ENCODE results near the gene MYO3B. TPM values are rescaled to one million over a fixed set of nuclear protein-coding genes. Genes with fewer than 3 reads are reported as not detected.
"Not testable (repeated sequence)": the region's sequence is repeated elsewhere in the genome, so short reads cannot be mapped to it uniquely, and the experiment has no call there.

MYO3B gene
- total and polyA plus RNA-seq, 11 donors = 0.09 to 0.19 (median 0.10) TPM; not detected in 8

DNA sequence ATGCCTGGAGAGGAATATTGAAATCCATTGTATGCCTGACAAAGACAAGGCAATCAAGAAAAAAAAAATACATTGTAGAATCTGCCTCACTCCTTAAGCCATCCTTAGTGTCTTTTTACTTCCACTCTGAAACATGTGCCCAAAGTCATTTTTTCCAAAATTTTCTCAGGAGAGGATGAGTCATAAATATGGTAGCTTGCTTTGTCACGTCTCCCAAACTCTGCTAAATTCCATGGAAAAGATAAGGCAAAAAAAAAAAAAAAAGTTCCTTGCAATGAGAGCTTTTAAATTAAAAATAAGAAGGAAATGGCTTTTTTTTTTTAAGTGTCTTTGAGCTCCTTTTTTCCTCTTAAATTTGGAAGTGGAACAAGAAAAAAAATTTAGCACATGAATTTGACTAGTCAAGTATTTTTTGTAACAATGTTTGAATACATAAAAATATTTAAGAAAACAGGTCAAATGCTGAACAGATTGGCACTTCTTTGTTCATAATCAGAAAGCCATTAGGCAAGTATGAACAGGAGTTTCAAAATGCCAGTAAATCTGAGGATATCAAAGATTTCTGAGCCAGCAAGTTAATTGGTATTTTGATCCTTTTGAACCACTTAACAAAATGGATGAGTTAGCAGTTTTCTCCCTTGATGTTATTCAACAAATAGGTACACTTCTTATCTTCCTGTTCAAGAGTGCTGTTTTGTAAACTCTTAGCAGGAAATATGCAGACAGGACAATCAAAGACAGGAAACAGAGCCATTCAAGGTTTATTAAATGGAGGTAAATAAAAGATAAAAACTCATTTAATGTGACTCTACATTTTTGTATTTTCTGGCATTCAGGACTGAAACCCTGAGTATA is 289.8 kb downstream of the MYO3B start:
- WGBS, 4 donors = 31 to 40% (median 34%) methylated on average over 1 of the region's 1 CpG
- intact Hi-C loops (cut with DNase I) = no loop called here
- peaks cover 0 to 5% (median 0%) of the 10 kb centered on the region in 12 donors for H3K9me3 ChIP-seq
- DNase-seq (no peak), ATAC-seq (no peak)
- no peak overlapping the region for H3K4me3 ChIP-seq
- no peak overlapping the region for H3K27ac ChIP-seq
- no peaks in the 10 kb centered on the region for H3K36me3 ChIP-seq
- H3K27me3 ChIP-seq = no peaks in the 10 kb centered on the region
- TF ChIP-seq, protein P1, sequence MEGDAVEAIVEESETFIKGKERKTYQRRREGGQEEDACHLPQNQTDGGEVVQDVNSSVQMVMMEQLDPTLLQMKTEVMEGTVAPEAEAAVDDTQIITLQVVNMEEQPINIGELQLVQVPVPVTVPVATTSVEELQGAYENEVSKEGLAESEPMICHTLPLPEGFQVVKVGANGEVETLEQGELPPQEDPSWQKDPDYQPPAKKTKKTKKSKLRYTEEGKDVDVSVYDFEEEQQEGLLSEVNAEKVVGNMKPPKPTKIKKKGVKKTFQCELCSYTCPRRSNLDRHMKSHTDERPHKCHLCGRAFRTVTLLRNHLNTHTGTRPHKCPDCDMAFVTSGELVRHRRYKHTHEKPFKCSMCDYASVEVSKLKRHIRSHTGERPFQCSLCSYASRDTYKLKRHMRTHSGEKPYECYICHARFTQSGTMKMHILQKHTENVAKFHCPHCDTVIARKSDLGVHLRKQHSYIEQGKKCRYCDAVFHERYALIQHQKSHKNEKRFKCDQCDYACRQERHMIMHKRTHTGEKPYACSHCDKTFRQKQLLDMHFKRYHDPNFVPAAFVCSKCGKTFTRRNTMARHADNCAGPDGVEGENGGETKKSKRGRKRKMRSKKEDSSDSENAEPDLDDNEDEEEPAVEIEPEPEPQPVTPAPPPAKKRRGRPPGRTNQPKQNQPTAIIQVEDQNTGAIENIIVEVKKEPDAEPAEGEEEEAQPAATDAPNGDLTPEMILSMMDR (IDR thresholded peaks at IDR 0.05) = no peak
- TF ChIP-seq POLR2A (IDR thresholded peaks at IDR 0.05) = no peak
- peaks cover 0 to 8% (median 0%) of the 10 kb centered on the region in 12 donors for H3K4me1 ChIP-seq

DNA sequence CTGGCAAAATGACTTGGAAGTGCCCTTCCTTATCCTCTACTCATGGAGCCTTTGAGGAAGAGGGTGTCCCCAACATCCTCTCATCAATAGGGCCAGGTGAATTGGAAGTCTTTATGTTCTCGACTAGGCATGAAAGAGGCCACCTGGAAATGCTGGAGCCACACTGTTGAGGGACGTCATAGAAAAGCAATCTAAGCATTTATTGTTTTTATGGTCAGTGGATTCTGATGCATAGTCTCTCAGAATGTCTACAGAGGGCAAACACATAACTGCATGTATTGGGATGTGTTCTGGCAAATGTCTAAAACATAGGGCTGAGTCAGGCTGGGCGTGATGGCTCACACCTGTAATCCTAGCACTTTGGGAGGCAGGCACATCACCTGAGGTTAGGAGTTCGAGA is 290.6 kb downstream of the MYO3B start:
- Histone ChIP-seq H3K27me3 (no peaks in the 10 kb centered on the region), H3K36me3 (no peaks in the 10 kb centered on the region), H3K27ac (no peak overlapping the region), H3K9me3 (peaks cover 0 to 5% (median 0%) of the 10 kb centered on the region in 12 donors), H3K4me1 (peaks cover 0 to 8% (median 0%) of the 10 kb centered on the region in 12 donors), H3K4me3 (no peak overlapping the region)
- TF ChIP-seq, protein P1 (IDR thresholded peaks at IDR 0.05) = no peak
- no peak for TF ChIP-seq POLR2A (IDR thresholded peaks at IDR 0.05)
- no peak for DNase-seq
- no peak for ATAC-seq
- 82 to 88% (median 84%) methylated on average over 4 of the region's 4 CpGs for WGBS, 4 donors
- intact Hi-C loops (cut with DNase I) = no loop called here

DNA sequence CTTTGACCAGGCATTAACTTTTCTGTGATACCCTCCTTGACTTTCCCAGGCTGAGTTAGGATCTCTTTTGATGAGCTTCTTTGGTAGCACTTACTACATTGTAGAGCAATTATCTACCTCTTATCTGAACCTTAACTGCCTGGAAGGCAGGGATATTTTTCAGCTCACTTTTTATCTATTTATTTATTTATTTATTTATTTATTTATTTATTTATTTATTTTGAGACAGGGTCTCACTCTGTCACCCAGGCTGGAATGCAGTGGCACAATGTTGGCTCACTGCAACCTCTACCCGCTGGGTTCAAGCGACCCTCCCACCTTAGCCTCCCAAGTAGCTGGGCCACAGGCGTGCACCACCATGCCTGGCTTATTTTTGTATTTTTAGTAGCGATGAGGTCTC is 294.6 kb downstream of the MYO3B start:
- intact Hi-C loops (cut with DNase I); ATAC-seq; DNase-seq; H3K4me1 ChIP-seq; H3K27ac ChIP-seq; H3K9me3 ChIP-seq; H3K36me3 ChIP-seq; H3K27me3 ChIP-seq; H3K4me3 ChIP-seq: not testable (repeated sequence)
- 96 to 99% (median 97%) methylated on average over 4 of the region's 4 CpGs for WGBS, 4 donors

DNA sequence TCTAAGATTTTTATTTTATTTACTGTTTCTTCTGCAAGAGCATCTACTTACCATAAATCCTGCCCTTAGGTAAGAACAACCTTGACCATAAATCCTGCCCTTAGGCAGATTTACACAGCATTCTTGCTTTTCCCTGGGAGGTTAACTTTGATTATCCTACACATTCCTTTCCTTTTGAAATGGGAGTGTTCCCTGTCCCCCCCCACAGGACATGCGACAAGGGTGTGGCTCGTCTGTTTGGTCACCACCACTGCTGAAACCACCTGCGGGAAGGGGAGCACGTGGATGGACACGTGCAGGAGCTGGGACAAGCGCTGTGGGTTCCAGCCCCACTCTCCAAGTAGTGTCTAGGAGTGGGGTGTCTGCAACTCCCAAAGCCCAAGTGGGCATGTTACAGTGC is 297.9 kb downstream of the MYO3B start:
- Histone ChIP-seq H3K4me1 (no peaks in the 10 kb centered on the region), H3K27me3 (no peaks in the 10 kb centered on the region), H3K9me3 (no peaks in the 10 kb centered on the region), H3K27ac (no peak overlapping the region), H3K36me3 (no peaks in the 10 kb centered on the region), H3K4me3 (no peak overlapping the region)
- TF ChIP-seq, protein P1 (IDR thresholded peaks at IDR 0.05) = no peak
- no peak for TF ChIP-seq POLR2A (IDR thresholded peaks at IDR 0.05)
- DNase-seq = no peak
- intact Hi-C loops (cut with DNase I) = no loop called here
- ATAC-seq = no peak
- 82 to 87% (median 86%) methylated on average over 6 of the region's 6 CpGs for WGBS, 4 donors
